Muscle layer of duodenum (tissue), 2 donors: ENCODE data around the gene CCDC187.
"Not testable (repeated sequence)": the region's sequence is repeated elsewhere in the genome, so short reads cannot be mapped to it uniquely, and the experiment has no call there.

Experiments used
- H3K27ac ChIP-seq: one replicate; pipeline ENCODE4 v1.7.0; 2013; ENCODE audit warnings: mild to moderate bottlenecking, low read length
- H3K27me3 ChIP-seq: one replicate; pipeline ENCODE4 v1.7.0; 2013; ENCODE audit warnings: low read depth, mild to moderate bottlenecking, control low read depth, low read length
- H3K36me3 ChIP-seq, 2 donors: one replicate each; pipeline ENCODE4 v1.7.0; 2013; ENCODE audit warnings: low read length in 2 of 2, control low read depth in 1 of 2, mild to moderate bottlenecking in 1 of 2; ENCODE audit not compliant: insufficient read depth in 2 of 2, control insufficient read depth in 1 of 2
- H3K4me1 ChIP-seq, 2 donors: one replicate each; pipeline ENCODE4 v1.7.0; 2013; ENCODE audit warnings: low read length in 2 of 2, mild to moderate bottlenecking in 2 of 2, control low read depth in 1 of 2, moderate library complexity in 1 of 2; ENCODE audit not compliant: insufficient read depth in 2 of 2, control insufficient read depth in 1 of 2
- H3K4me3 ChIP-seq, 2 donors: one replicate each; pipeline ENCODE4 v1.7.0; 2013; ENCODE audit warnings: low read length in 2 of 2, low read depth in 1 of 2, mild to moderate bottlenecking in 1 of 2
- H3K9me3 ChIP-seq, 2 donors: one replicate each; pipeline ENCODE4 v1.7.0; 2013; ENCODE audit warnings: low read length in 2 of 2, control low read depth in 1 of 2, mild to moderate bottlenecking in 1 of 2; ENCODE audit not compliant: control insufficient read depth in 1 of 2
- donor health status: healthy.

The CCDC187 gene

GRCh38 chr9:136236471-136237410 is 67.2 kb downstream of the CCDC187 start:
- peaks cover 2 to 18% of the 10 kb centered on the region in 2 donors for H3K36me3 ChIP-seq
- H3K4me1 ChIP-seq, H3K4me3 ChIP-seq, H3K27me3 ChIP-seq, H3K9me3 ChIP-seq, H3K27ac ChIP-seq: not testable (repeated sequence)

- Histone ChIP-seq H3K27ac (no peak overlapping the region), H3K36me3 (peaks cover 2 to 18% of the 10 kb centered on the region in 2 donors), H3K4me1 (peaks cover 0 to 5% of the 10 kb centered on the region in 2 donors), H3K4me3 (no peak overlapping the region), H3K27me3 (no peaks in the 10 kb centered on the region), H3K9me3 (no peaks in the 10 kb centered on the region)
Measured at GRCh38 chr9:136235709-136236455, 68.0 kb downstream of the CCDC187 start.

- H3K9me3 ChIP-seq, result no peaks in the 10 kb centered on the region
- peaks cover 2 to 18% of the 10 kb centered on the region in 2 donors for H3K36me3 ChIP-seq
- H3K4me1 ChIP-seq, result peaks cover 0 to 5% of the 10 kb centered on the region in 2 donors
- H3K4me3 ChIP-seq, result no peak overlapping the region
- no peak overlapping the region for H3K27ac ChIP-seq
- H3K27me3 ChIP-seq, result no peaks in the 10 kb centered on the region
Measured at GRCh38 chr9:136235171-136235570, 68.7 kb downstream of the CCDC187 start.

- Histone ChIP-seq H3K9me3 (no peaks in the 10 kb centered on the region), H3K27ac (no peak overlapping the region), H3K4me3 (no peak overlapping the region), H3K27me3 (no peaks in the 10 kb centered on the region), H3K36me3 (peaks cover 2 to 18% of the 10 kb centered on the region in 2 donors), H3K4me1 (peaks cover 0 to 2% of the 10 kb centered on the region in 2 donors)
Measured at GRCh38 chr9:136234597-136234996, 69.3 kb downstream of the CCDC187 start.

- Histone ChIP-seq H3K4me1 (no peaks in the 10 kb centered on the region), H3K36me3 (peaks cover 2 to 18% of the 10 kb centered on the region in 2 donors), H3K27me3 (no peaks in the 10 kb centered on the region), H3K27ac (no peak overlapping the region), H3K4me3 (no peak overlapping the region), H3K9me3 (no peaks in the 10 kb centered on the region)
Measured at GRCh38 chr9:136233868-136234267, 70.0 kb downstream of the CCDC187 start.

GRCh38 chr9:136233411-136233810 is 70.5 kb downstream of the CCDC187 start:
- H3K4me3 ChIP-seq, result no peak overlapping the region
- no peaks in the 10 kb centered on the region for H3K9me3 ChIP-seq
- H3K36me3 ChIP-seq, result peaks cover 2 to 18% of the 10 kb centered on the region in 2 donors
- H3K4me1 ChIP-seq, result no peaks in the 10 kb centered on the region
- H3K27ac ChIP-seq, result no peak overlapping the region
- no peaks in the 10 kb centered on the region for H3K27me3 ChIP-seq

- Histone ChIP-seq H3K4me3 (no peak overlapping the region), H3K4me1 (no peaks in the 10 kb centered on the region), H3K9me3 (no peaks in the 10 kb centered on the region), H3K36me3 (peaks cover 2 to 18% of the 10 kb centered on the region in 2 donors), H3K27ac (no peak overlapping the region), H3K27me3 (no peaks in the 10 kb centered on the region)
Measured at GRCh38 chr9:136232969-136233368, 70.9 kb downstream of the CCDC187 start.

- H3K27me3 ChIP-seq, result no peaks in the 10 kb centered on the region
- peaks cover 2 to 16% of the 10 kb centered on the region in 2 donors for H3K36me3 ChIP-seq
- H3K4me3 ChIP-seq, result no peak overlapping the region
- no peaks in the 10 kb centered on the region for H3K4me1 ChIP-seq
- H3K27ac ChIP-seq, result no peak overlapping the region
- H3K9me3 ChIP-seq, result no peaks in the 10 kb centered on the region
Measured at GRCh38 chr9:136231478-136232297, 72.2 kb downstream of the CCDC187 start.

GRCh38 chr9:136230773-136231172 is 73.1 kb downstream of the CCDC187 start:
- Histone ChIP-seq H3K9me3 (no peaks in the 10 kb centered on the region), H3K27me3 (no peaks in the 10 kb centered on the region), H3K27ac (no peak overlapping the region), H3K4me3 (no peak overlapping the region), H3K36me3 (peaks cover 2 to 8% of the 10 kb centered on the region in 2 donors), H3K4me1 (no peaks in the 10 kb centered on the region)

- Histone ChIP-seq H3K36me3 (peaks cover 2 to 4% of the 10 kb centered on the region in 2 donors), H3K4me3 (no peak overlapping the region), H3K27ac (no peak overlapping the region), H3K9me3 (no peaks in the 10 kb centered on the region), H3K27me3 (no peaks in the 10 kb centered on the region), H3K4me1 (no peaks in the 10 kb centered on the region)
Measured at GRCh38 chr9:136230365-136230764, 73.5 kb downstream of the CCDC187 start.
